Activated CD8-positive, alpha-beta T cell treated with anti-CD3 and anti-CD28 coated beads for 36 hours (primary cell): ENCODE measurements around the gene ZNF576. TPM values are rescaled to one million over a fixed set of nuclear protein-coding genes. Genes with fewer than 3 reads are reported as not detected.
"Not testable (repeated sequence)": the region's sequence is repeated elsewhere in the genome, so short reads cannot be mapped to it uniquely, and the experiment has no call there.

Experiments used
- ATAC-seq: fragments of 200-7000 bp; cut with Tn5 transposase; one replicate; pipeline ENCODE4 v1.10.0; 2021; ENCODE audit warnings: mild to moderate bottlenecking, moderate library complexity
- CTCF ChIA-PET: fragments of 350-600 bp; sonication (Branson Sonifier 250); formaldehyde crosslinking; loops from one replicate; lab custom pipeline; 2021; ENCODE audit warnings: antibody characterized with exemption; lab: Charles Lee
- POLR2A ChIA-PET: fragments of 350-600 bp; sonication (Branson Sonifier 250); formaldehyde crosslinking; loops from one replicate; lab custom pipeline; 2021; ENCODE audit warnings: antibody characterized with exemption; lab: Charles Lee
- DNase-seq: peaks from one replicate; pipeline ENCODE4 v3.0.0-alpha.2; 2020
- H3K27ac Mint-ChIP-seq: one replicate; pipeline ENCODE4 v1.8.0; 2021; ENCODE audit warnings: mild to moderate bottlenecking, mixed read lengths
- H3K27me3 Mint-ChIP-seq: one replicate; pipeline ENCODE4 v1.8.0; 2021; ENCODE audit warnings: mixed read lengths
- H3K36me3 Mint-ChIP-seq: one replicate; pipeline ENCODE4 v1.8.0; 2021; ENCODE audit warnings: low read depth, mixed read lengths
- H3K4me1 Mint-ChIP-seq: one replicate; pipeline ENCODE4 v1.8.0; 2021; ENCODE audit warnings: low read depth, mixed read lengths
- H3K4me3 Mint-ChIP-seq: one replicate; pipeline ENCODE4 v1.8.0; 2021; ENCODE audit warnings: mild to moderate bottlenecking, moderate library complexity, mixed read lengths
- H3K9me3 Mint-ChIP-seq: one replicate; pipeline ENCODE4 v1.8.0; 2021; ENCODE audit warnings: mixed read lengths
- intact Hi-C: fragments of 100-400 bp; cut with micrococcal nuclease; formaldehyde crosslinking; loops from one replicate; pipeline ENCODE4 v1.10.0; 2022
- total RNA-seq, 2 experiments: library from RNA; stranded (reverse); gene quantifications; one replicate each; pipeline ENCODE4 v1.2.3, GENCODE V29; 2021
- TF ChIP-seq, protein P1 (sequence below): fragments of 200-600 bp; IDR thresholded peaks from one replicate; pipeline ENCODE4 v1.8.0; 2022; ENCODE audit warnings: antibody characterized with exemption, mild to moderate bottlenecking

The ZNF576 gene
- total RNA-seq, 2 experiments from 2014 or later, result 8.8 to 12.2 TPM

DNA sequence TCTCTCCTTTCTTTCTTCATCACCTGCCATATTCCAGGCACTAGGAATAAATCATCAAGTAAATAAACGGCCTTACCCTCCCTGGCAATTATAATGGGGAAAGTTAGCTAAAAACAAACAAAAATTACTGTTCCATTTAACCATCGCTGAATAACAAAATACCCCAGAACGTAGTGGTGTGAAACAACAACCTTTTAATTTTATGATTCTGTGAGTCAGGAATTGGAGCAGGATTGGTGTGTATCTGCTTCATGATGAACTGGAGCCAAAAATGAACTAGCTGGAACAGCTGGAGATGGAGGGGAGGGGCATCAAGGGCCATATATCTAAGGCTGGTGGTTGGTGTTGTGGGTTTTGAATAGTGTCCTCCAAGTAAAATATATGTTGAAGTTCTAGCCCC lies 46.9 kb downstream of the ZNF576 start:
- CTCF ChIA-PET, result interaction anchor here (1.3 kb wide), 1 partner anchor 88 kb away, joined by 4 read pairs; no protein-coding TSS in a partner anchor
- DNase-seq (no peak), ATAC-seq (no peak)
- POLR2A ChIA-PET, result interaction anchor here (1.5 kb wide), 1 partner anchor 9 kb away, joined by 3 read pairs; no protein-coding TSS in a partner anchor
- TF ChIP-seq, protein P1, sequence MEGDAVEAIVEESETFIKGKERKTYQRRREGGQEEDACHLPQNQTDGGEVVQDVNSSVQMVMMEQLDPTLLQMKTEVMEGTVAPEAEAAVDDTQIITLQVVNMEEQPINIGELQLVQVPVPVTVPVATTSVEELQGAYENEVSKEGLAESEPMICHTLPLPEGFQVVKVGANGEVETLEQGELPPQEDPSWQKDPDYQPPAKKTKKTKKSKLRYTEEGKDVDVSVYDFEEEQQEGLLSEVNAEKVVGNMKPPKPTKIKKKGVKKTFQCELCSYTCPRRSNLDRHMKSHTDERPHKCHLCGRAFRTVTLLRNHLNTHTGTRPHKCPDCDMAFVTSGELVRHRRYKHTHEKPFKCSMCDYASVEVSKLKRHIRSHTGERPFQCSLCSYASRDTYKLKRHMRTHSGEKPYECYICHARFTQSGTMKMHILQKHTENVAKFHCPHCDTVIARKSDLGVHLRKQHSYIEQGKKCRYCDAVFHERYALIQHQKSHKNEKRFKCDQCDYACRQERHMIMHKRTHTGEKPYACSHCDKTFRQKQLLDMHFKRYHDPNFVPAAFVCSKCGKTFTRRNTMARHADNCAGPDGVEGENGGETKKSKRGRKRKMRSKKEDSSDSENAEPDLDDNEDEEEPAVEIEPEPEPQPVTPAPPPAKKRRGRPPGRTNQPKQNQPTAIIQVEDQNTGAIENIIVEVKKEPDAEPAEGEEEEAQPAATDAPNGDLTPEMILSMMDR, result no peak
- H3K9me3 Mint-ChIP-seq, result peaks cover 4% of the 10 kb centered on the region
- H3K4me3 Mint-ChIP-seq, result no peak overlapping the region
- intact Hi-C loops, result no loop called here
- peaks cover 9% of the 10 kb centered on the region for H3K4me1 Mint-ChIP-seq
- H3K27ac Mint-ChIP-seq, result no peak overlapping the region
- peaks cover 2% of the 10 kb centered on the region for H3K36me3 Mint-ChIP-seq
- H3K27me3 Mint-ChIP-seq, result peaks cover 21% of the 10 kb centered on the region

DNA sequence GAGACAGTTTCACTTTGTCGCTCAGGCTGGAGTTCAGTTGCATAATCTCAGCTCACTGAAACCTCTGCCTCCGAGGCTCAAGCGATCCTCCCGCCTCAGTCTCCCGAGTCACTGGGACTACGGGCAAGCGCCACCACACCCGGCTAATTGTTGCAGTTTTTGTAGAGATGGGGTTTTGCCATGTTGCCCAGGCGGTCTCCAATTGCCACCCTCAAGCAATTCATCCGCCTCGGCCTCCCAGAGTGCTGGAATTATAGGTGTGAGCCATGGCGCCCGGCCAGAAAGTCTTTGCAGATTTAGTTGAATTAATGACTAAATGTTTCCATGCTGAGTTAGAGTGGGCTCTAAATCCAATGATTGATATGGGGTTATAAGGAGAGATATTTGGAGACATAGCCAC lies 47.8 kb downstream of the ZNF576 start:
- Mint-ChIP-seq H3K27ac (no peak overlapping the region), H3K4me1 (peaks cover 4% of the 10 kb centered on the region), H3K4me3 (no peak overlapping the region), H3K9me3 (peaks cover 4% of the 10 kb centered on the region), H3K27me3 (peaks cover 12% of the 10 kb centered on the region), H3K36me3 (peaks cover 2% of the 10 kb centered on the region)
- ATAC-seq, result no peak
- POLR2A ChIA-PET, result no interaction called here
- TF ChIP-seq, protein P1, result no peak
- DNase-seq, result no peak
- intact Hi-C loops, result no loop called here
- CTCF ChIA-PET, result no interaction called here

DNA sequence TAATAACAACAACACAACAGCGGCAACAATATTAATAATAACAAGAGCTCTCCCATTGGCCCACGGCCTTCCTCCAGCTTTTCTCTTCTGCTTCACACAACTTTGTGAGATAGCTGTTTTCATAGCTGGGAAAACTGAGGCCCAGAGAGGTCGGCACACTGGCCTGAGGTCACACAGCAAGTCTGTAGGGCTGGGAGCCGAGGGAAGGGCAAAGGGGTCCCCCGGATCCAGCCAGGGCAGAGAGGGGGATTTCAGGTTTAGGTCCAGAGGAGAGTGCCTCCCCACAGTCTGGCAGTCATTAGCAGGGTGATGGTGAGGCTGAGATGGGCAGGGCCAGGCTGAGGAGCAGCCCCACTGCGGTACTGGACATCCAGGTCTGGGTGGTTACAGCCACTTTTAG lies 52.2 kb downstream of the ZNF576 start:
- no peak for ATAC-seq
- no peak overlapping the region for H3K27ac Mint-ChIP-seq

DNA sequence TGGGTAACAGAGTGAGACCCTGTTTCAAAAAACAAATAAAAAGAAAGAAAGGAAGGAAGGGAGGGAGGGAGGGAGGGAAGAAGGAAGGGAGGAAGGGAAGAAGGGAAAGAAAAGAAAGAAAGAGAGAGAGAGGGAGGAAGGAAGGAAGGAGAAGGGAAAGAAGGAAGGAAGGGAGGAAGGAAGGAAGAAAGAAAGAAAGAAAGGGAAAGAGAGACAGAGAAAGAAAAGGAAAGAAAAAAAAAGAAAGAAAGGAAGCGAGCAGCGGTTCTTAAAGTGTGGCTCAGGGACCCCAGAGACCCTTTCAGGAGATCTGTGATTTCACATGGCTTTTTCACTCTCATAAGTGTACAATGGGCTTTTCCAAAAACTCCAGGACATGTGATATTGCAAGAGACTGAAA lies 53.1 kb downstream of the ZNF576 start:
- Mint-ChIP-seq H3K4me1 (no peaks in the 10 kb centered on the region), H3K27ac (no peak overlapping the region), H3K4me3 (no peak overlapping the region), H3K27me3 (no peaks in the 10 kb centered on the region), H3K9me3 (peaks cover 4% of the 10 kb centered on the region), H3K36me3 (peaks cover 3% of the 10 kb centered on the region)
- POLR2A ChIA-PET, result interaction anchor here (1.0 kb wide), 1 partner anchor 13 kb away, joined by 3 read pairs; no protein-coding TSS in a partner anchor
- TF ChIP-seq, protein P1, result no peak
- intact Hi-C loops, result no loop called here
- CTCF ChIA-PET, result no interaction called here
- DNase-seq, result no peak
- ATAC-seq, result no peak

More for the DNA sequence above, 52.2 kb downstream of the ZNF576 start:
- H3K36me3 Mint-ChIP-seq, result peaks cover 2% of the 10 kb centered on the region
- ChIA-PET POLR2A (interaction anchor here (0.7 to 1.0 kb wide), 2 partner anchors 12 to 14 kb away, joined by 3 read pairs; no protein-coding TSS in a partner anchor), CTCF (interaction anchor here (0.8 kb wide), 1 partner anchor 216 kb away, joined by 3 read pairs; no protein-coding TSS in a partner anchor)
- H3K27me3 Mint-ChIP-seq, result no peaks in the 10 kb centered on the region
- H3K4me3 Mint-ChIP-seq, result no peak overlapping the region
- intact Hi-C loops, result no loop called here
- no peaks in the 10 kb centered on the region for H3K4me1 Mint-ChIP-seq
- TF ChIP-seq, protein P1, result no peak
- DNase-seq, result no peak
- H3K9me3 Mint-ChIP-seq, result peaks cover 4% of the 10 kb centered on the region

DNA sequence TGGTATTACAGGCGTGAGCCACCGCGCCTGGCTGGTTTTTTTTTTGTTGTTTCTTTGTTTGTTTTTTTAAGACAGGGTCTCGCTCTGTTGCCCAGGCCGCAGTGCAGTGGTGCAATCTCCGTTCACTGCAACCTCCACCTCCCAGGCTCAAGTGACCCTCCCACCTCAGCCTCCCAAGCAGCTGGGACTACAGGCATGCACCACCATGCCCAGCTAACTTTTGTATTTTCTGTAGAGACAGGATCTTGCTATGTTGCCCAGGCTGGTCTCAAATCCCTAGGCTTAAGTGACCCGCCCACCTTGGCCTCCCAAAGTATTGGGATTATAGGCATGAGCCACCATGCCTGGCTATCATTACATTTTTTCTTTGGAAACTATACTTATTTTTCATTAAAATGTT lies 53.9 kb downstream of the ZNF576 start:
- H3K27ac Mint-ChIP-seq, H3K9me3 Mint-ChIP-seq, H3K4me1 Mint-ChIP-seq, ATAC-seq, H3K27me3 Mint-ChIP-seq, DNase-seq, CTCF ChIA-PET, intact Hi-C loops, H3K36me3 Mint-ChIP-seq, H3K4me3 Mint-ChIP-seq, POLR2A ChIA-PET: not testable (repeated sequence)

Other genes with a start within 250 kb of the ZNF576 start
- not detected for gene CD177, start 242.9 kb upstream of the ZNF576 start, total RNA-seq
- not detected for gene TEX101, start 181.7 kb upstream of the ZNF576 start, total RNA-seq
- 1 to 10 TPM; 4.4 to 4.9 TPM for gene LYPD3, start 131.0 kb upstream of the ZNF576 start, total RNA-seq
- gene PHLDB3, start 91.8 kb upstream of the ZNF576 start, total RNA-seq, result 10 to 100 TPM; 14.7 to 17.5 TPM
- gene ETHE1, start 69.4 kb upstream of the ZNF576 start, total RNA-seq, result 10 to 100 TPM; 50.9 to 57.1 TPM
- gene ZNF575, start 63.4 kb upstream of the ZNF576 start, total RNA-seq, result 1 to 10 TPM; 1.2 to 2.0 TPM
- 10 to 100 TPM; 29.4 to 32.4 TPM for gene XRCC1, start 21.1 kb upstream of the ZNF576 start, total RNA-seq
- 10 to 100 TPM in 1 of 2 experiments, 1 to 10 TPM in 1; 9.7 to 12.3 TPM for gene PINLYP, start 20.8 kb upstream of the ZNF576 start, total RNA-seq
- gene IRGQ, start 461 bp upstream of the ZNF576 start, total RNA-seq, result 10 to 100 TPM; 17.1 to 17.9 TPM
- under 1 TPM; 0.41 to 0.54 TPM for gene SRRM5, start 15.5 kb downstream of the ZNF576 start, total RNA-seq
- gene ZNF428, start 23.0 kb downstream of the ZNF576 start, total RNA-seq, result 10 to 100 TPM; 12.3 to 13.4 TPM
- gene CADM4, start 43.3 kb downstream of the ZNF576 start, total RNA-seq, result under 1 TPM; 0.22 to 0.38 TPM
- gene PLAUR, start 73.6 kb downstream of the ZNF576 start, total RNA-seq, result 10 to 100 TPM; 11.1 to 13.3 TPM
- not detected for gene IRGC, start 119.5 kb downstream of the ZNF576 start, total RNA-seq
- 10 to 100 TPM; 48.9 to 53.1 TPM for gene SMG9, start 158.4 kb downstream of the ZNF576 start, total RNA-seq
- gene KCNN4, start 184.4 kb downstream of the ZNF576 start, total RNA-seq, result 10 to 100 TPM; 49.5 to 49.6 TPM
- gene LYPD5, start 205.9 kb downstream of the ZNF576 start, total RNA-seq, result under 1 TPM; 0.51 to 0.61 TPM
- gene ZNF283, start 230.7 kb downstream of the ZNF576 start, total RNA-seq, result 1 to 10 TPM; 6.6 to 7.2 TPM